GM12878 (cell line): ENCODE measurements around the gene RNF38. TPM values are rescaled to one million over a fixed set of nuclear protein-coding genes. Genes with fewer than 3 reads are reported as not detected.

ENCODE experiments used
- ATAC-seq: fragments of 200-7000 bp; cut with Tn5 transposase; 3 replicates; pipeline ENCODE4 v1.9.1; 2020; ENCODE audit warnings: mild to moderate bottlenecking, moderate library complexity
- BruUV-seq: library from RNA; stranded (reverse); fragments of 400-500 nt; replicated peaks from 2 replicates; lab custom pipeline; 2021; lab: Mats Ljungman, UMichigan
- CTCF ChIA-PET: fragments of 300-600 bp; sonication (Branson Sonifier 250); formaldehyde crosslinking; extraction: SDS; loops from one replicate; lab custom pipeline; 2021; ENCODE audit warnings: inconsistent platforms; lab: Yijun Ruan, JAX
- POLR2A ChIA-PET: fragments of 350-600 bp; formaldehyde crosslinking; extraction: SDS; loops from one replicate; lab custom pipeline; 2021; ENCODE audit warnings: inconsistent platforms; lab: Charles Lee
- RAD21 ChIA-PET: fragments of 300-600 bp; sonication (Branson Sonifier 250); formaldehyde crosslinking; loops from one replicate; lab custom pipeline; 2023; ENCODE audit warnings: antibody characterized with exemption; ENCODE audit not compliant: unreplicated experiment; lab: Charles Lee
- SMC1A ChIA-PET: fragments of 300-600 bp; sonication (Branson Sonifier 250); formaldehyde crosslinking; loops from one replicate; lab custom pipeline; 2023; ENCODE audit not compliant: unreplicated experiment, uncharacterized antibody; lab: Charles Lee
- DNase-seq: peaks from one replicate; pipeline ENCODE4 v3.0.0-alpha.2; 2011; ENCODE audit warnings: low read depth, low spot score
- FAIRE-seq: peaks from 3 replicates; lab custom pipeline; 2011; peaks lifted over from hg19 to GRCh38; lab: Jason Lieb, UNC
- H2AFZ ChIP-seq: 2 replicates; pipeline ENCODE4 v1.6.0; 2011; ENCODE audit warnings: low read depth, low read length, control low read depth; ENCODE audit not compliant: control insufficient read depth
- H3K27ac ChIP-seq: 2 replicates; pipeline ENCODE4 v1.5.1; 2011; ENCODE audit warnings: control low read depth; ENCODE audit not compliant: control insufficient read depth, insufficient read depth
- H3K27me3 ChIP-seq, 2 experiments: replicated peaks in 1 of 2; 2 replicates each; pipeline versions ENCODE4 v1.6.0 to v1.6.1; 2011; ENCODE audit warnings: low read length in 1 of 2; ENCODE audit not compliant: control insufficient read depth in 2 of 2, insufficient read depth in 2 of 2
- H3K36me3 ChIP-seq, 2 experiments: 2 replicates each; pipeline ENCODE4 v1.5.1; 2011; ENCODE audit warnings: low read length in 1 of 2; ENCODE audit not compliant: control insufficient read depth in 2 of 2, insufficient read depth in 2 of 2
- H3K4me1 ChIP-seq: 2 replicates; pipeline ENCODE4 v1.6.1; 2011; ENCODE audit warnings: mild to moderate bottlenecking, low read length, moderate library complexity, mixed read lengths; ENCODE audit not compliant: control insufficient read depth, insufficient read depth
- H3K4me2 ChIP-seq: 2 replicates; pipeline ENCODE4 v1.6.0; 2011; ENCODE audit warnings: control low read depth; ENCODE audit not compliant: control insufficient read depth, insufficient read depth
- H3K4me3 ChIP-seq: fragments of 200-600 bp; sonication (generic); 2 replicates; pipeline ENCODE4 v1.5.1; 2016
- H3K79me2 ChIP-seq: 2 replicates; pipeline ENCODE4 v1.6.0; 2011; ENCODE audit warnings: low read length; ENCODE audit not compliant: control insufficient read depth, insufficient read depth
- H3K9ac ChIP-seq: 2 replicates; pipeline ENCODE4 v1.8.0; 2011; ENCODE audit warnings: low read length, control low read depth, mixed read lengths; ENCODE audit not compliant: control insufficient read depth, insufficient read depth
- H3K9me3 ChIP-seq: replicated peaks from 3 replicates; pipeline ENCODE4 v1.5.1; 2011; ENCODE audit warnings: mild to moderate bottlenecking, low read length; ENCODE audit not compliant: control insufficient read depth, insufficient read depth
- H4K20me1 ChIP-seq: 2 replicates; pipeline ENCODE4 v1.6.0; 2011; ENCODE audit not compliant: control insufficient read depth, insufficient read depth
- CBFB ChIP-seq: IDR thresholded peaks from 2 replicates; pipeline ENCODE4 v1.6.1; 2016; ENCODE audit warnings: antibody characterized with exemption, low read depth
- ESRRA ChIP-seq: IDR thresholded peaks from 2 replicates; pipeline ENCODE4 v1.6.1; 2012; ENCODE audit warnings: mild to moderate bottlenecking, low read length, improper control_type of control experiment
- GABPA ChIP-seq: IDR thresholded peaks from 2 replicates; pipeline ENCODE4 v1.6.1; 2014; ENCODE audit warnings: antibody characterized with exemption, low read depth, mild to moderate bottlenecking, inconsistent platforms
- HCFC1 ChIP-seq: fragments of 150-350 bp; IDR thresholded peaks from 2 replicates; pipeline ENCODE4 v1.6.1; 2014; ENCODE audit warnings: low read length
- IKZF1 ChIP-seq: fragments of 450-650 bp; conservative IDR thresholded peaks from 2 replicates; pipeline ENCODE4 v1.6.1; 2017; ENCODE audit warnings: antibody characterized with exemption, mild to moderate bottlenecking
- JUNB ChIP-seq: IDR thresholded peaks from 2 replicates; pipeline ENCODE4 v1.6.1; 2016; ENCODE audit warnings: antibody characterized with exemption, mild to moderate bottlenecking
- JUND ChIP-seq: IDR thresholded peaks from 2 replicates; pipeline ENCODE4 v1.6.1; 2012; ENCODE audit warnings: low read depth, mild to moderate bottlenecking, low read length, improper control_type of control experiment, moderate library complexity
- MTA3 ChIP-seq: IDR thresholded peaks from 2 replicates; pipeline ENCODE4 v1.6.1; 2012; ENCODE audit warnings: low read length, inconsistent platforms, borderline replicate concordance
- RB1 ChIP-seq: fragments of 450-650 bp; formaldehyde crosslinking; IDR thresholded peaks from 2 replicates; pipeline ENCODE4 v1.6.1; 2017; ENCODE audit warnings: mild to moderate bottlenecking, borderline replicate concordance
- RUNX3 ChIP-seq: IDR thresholded peaks from 2 replicates; pipeline ENCODE4 v1.6.1; 2012; ENCODE audit warnings: low read length, inconsistent platforms
- SKIL ChIP-seq: fragments of 450-650 bp; IDR thresholded peaks from 2 replicates; pipeline ENCODE4 v1.6.1; 2017; ENCODE audit warnings: mild to moderate bottlenecking, low read depth, inconsistent platforms; ENCODE audit not compliant: poor library complexity, severe bottlenecking
- TBL1XR1 ChIP-seq: IDR thresholded peaks from 2 replicates; pipeline ENCODE4 v1.6.1; 2012; ENCODE audit warnings: low read depth, low read length, improper control_type of control experiment
- ZNF622 ChIP-seq: fragments of 450-650 bp; IDR thresholded peaks from 2 replicates; pipeline ENCODE4 v1.6.1; 2017; ENCODE audit warnings: mild to moderate bottlenecking, inconsistent platforms
- WGBS: methylation state at CpG from one replicate; pipeline ENCODE4 v1.1.6; 2016; ENCODE audit warnings: low lambda C conversion rate; ENCODE audit not compliant: insufficient replicate concordance, insufficient coverage; ENCODE audit errors: missing lambda C conversion rate; 5-methylcytosine and 5-hydroxymethylcytosine counted together
- in situ Hi-C: fragments of 300-500 bp; cut with MboI; formaldehyde crosslinking; loops from 9 replicates; pipeline ENCODE4 v1.14.3; 2018; ENCODE audit warnings: mixed read lengths
- intact Hi-C: fragments of 100-400 bp; cut with micrococcal nuclease; formaldehyde crosslinking; loops from one replicate; pipeline ENCODE4 v1.14.2; 2022; ENCODE audit not compliant: unreplicated experiment
- polyA plus RNA-seq, 11 experiments: library from polyadenylated mRNA; depleted of rRNA in 4 of 11; unstranded in 6 of 11; stranded (reverse) in 5 of 11; fragments of >200 nt; fragmentation: Nextera tagmentation in 4 of 11; fragmentation: Illumina TruSeq in 1 of 11; extraction: Ambion mirVana in 4 of 11; extraction: Trizol in 1 of 11; gene quantifications; 1 replicate in 1 of 11; 2 replicates in 10 of 11; pipeline versions ENCODE4 v1.2.1 to v1.2.3, GENCODE V29; 2011 to 2016; ENCODE audit warnings: inconsistent platforms in 2 of 11, missing spikeins in 2 of 11, low read depth in 1 of 11
- total RNA-seq, 4 experiments: library from RNA; depleted of rRNA in 3 of 4; stranded (reverse); fragments of >200 nt in 3 of 4; fragmentation: Illumina TruSeq in 1 of 4; extraction: Trizol in 1 of 4; gene quantifications; 2 replicates each; pipeline versions ENCODE4 v1.2.1 to v1.2.3, GENCODE V29; 2013 to 2021
- TF ChIP-seq, protein P1 (sequence below): fragments of 450-650 bp; IDR thresholded peaks from 2 replicates; pipeline ENCODE4 v1.6.1; 2016; ENCODE audit warnings: mild to moderate bottlenecking
- TF ChIP-seq, protein P2 (sequence below): fragments of 450-650 bp; IDR thresholded peaks from 2 replicates; pipeline ENCODE4 v1.6.1; 2018; ENCODE audit warnings: mild to moderate bottlenecking, low read depth, moderate library complexity; ENCODE audit not compliant: partially characterized antibody

RNF38 gene
- total and polyA plus RNA-seq, 10 of the 15 experiments (the other 5 are each of a cell fraction or from before 2014, with no cell fraction given) = 5.1 to 34.7 (median 12.7) TPM

DNA sequence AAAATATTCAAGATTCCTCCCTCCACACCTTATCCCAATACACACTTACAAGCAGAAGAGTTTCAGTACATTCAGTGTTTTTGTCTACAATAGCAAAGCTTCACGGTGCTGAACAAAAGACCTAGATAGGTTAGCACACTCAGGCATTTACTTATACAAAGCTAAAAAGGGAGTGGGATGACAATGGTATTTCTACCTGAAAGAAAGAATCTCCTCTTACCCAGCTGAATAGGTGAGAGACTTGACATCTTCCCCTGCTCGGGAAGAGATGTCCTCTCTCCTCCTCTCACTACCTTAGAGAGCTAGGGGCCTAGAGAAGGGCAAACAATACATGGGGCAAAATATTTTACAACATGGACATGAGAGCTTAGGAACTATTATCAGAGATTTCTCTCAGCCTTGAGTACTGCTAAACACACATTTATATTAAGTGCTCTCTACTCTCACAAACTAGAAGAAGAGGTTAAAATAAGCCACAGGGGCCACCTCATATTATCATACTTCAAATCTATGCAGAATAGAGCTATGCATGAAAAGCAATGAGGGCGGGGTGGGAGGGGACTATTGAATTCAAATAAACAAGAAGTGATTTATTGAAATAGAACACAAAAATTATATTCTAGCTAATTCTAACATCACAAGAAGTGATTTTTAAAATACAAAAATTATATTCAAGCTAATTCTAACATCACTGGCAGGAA, 38.6 kb upstream of the RNF38 start:
- intact Hi-C loops = no loop called here
- ChIA-PET CTCF (interaction anchor here (0.6 to 5.6 kb wide), 8 partner anchors 11 to 117 kb away, joined by 3 to 33 read pairs (median 4); no protein-coding TSS in a partner anchor), RAD21 (interaction anchor here (0.7 to 2.5 kb wide), 2 partner anchors 9 to 31 kb away, joined by 4 to 12 read pairs; no protein-coding TSS in a partner anchor)
- no TSS peak for BruUV-seq
- DNase-seq = no peak
- 98% methylated on average over 3 of the region's 3 CpGs for WGBS
- H3K4me2 ChIP-seq = no peak overlapping the region
- in situ Hi-C loops = no loop called here
- no peaks in the 10 kb centered on the region for H3K36me3 ChIP-seq
- no peak for TF ChIP-seq IKZF1
- no peak for TF ChIP-seq RUNX3
- TF ChIP-seq JUNB = no peak
- no peak for TF ChIP-seq CBFB
- no peak for TF ChIP-seq GABPA
- TF ChIP-seq JUND = no peak
- TF ChIP-seq ESRRA = no peak
- TF ChIP-seq MTA3 = no peak
- TF ChIP-seq RB1 = no peak
- no peak for TF ChIP-seq ZNF622
- TF ChIP-seq, protein P1, sequence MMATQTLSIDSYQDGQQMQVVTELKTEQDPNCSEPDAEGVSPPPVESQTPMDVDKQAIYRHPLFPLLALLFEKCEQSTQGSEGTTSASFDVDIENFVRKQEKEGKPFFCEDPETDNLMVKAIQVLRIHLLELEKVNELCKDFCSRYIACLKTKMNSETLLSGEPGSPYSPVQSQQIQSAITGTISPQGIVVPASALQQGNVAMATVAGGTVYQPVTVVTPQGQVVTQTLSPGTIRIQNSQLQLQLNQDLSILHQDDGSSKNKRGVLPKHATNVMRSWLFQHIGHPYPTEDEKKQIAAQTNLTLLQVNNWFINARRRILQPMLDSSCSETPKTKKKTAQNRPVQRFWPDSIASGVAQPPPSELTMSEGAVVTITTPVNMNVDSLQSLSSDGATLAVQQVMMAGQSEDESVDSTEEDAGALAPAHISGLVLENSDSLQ = no peak
- no peak for TF ChIP-seq TBL1XR1
- TF ChIP-seq SKIL = no peak
- TF ChIP-seq, protein P2, sequence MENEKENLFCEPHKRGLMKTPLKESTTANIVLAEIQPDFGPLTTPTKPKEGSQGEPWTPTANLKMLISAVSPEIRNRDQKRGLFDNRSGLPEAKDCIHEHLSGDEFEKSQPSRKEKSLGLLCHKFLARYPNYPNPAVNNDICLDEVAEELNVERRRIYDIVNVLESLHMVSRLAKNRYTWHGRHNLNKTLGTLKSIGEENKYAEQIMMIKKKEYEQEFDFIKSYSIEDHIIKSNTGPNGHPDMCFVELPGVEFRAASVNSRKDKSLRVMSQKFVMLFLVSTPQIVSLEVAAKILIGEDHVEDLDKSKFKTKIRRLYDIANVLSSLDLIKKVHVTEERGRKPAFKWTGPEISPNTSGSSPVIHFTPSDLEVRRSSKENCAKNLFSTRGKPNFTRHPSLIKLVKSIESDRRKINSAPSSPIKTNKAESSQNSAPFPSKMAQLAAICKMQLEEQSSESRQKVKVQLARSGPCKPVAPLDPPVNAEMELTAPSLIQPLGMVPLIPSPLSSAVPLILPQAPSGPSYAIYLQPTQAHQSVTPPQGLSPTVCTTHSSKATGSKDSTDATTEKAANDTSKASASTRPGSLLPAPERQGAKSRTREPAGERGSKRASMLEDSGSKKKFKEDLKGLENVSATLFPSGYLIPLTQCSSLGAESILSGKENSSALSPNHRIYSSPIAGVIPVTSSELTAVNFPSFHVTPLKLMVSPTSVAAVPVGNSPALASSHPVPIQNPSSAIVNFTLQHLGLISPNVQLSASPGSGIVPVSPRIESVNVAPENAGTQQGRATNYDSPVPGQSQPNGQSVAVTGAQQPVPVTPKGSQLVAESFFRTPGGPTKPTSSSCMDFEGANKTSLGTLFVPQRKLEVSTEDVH = no peak
- TF ChIP-seq HCFC1 = no peak
- TF ChIP-seq, all 136 proteins: peak for 0
- ATAC-seq (no peak), FAIRE-seq (no peak)
- Histone ChIP-seq H3K4me1 (no peaks in the 10 kb centered on the region), H3K27ac (no peak overlapping the region), H3K4me3 (no peak overlapping the region), H3K27me3 (no peaks in the 10 kb centered on the region), H2AFZ (no peak overlapping the region), H3K9ac (no peak overlapping the region), H3K9me3 (no peaks in the 10 kb centered on the region), H3K79me2 (peaks cover 12% of the 10 kb centered on the region), H4K20me1 (no peaks in the 10 kb centered on the region)
- ChIA-PET POLR2A (interaction anchor here (2.6 kb wide), 1 partner anchor 9 kb away, joined by 7 read pairs; no protein-coding TSS in a partner anchor), SMC1A (interaction anchor here (1.1 to 2.7 kb wide), 5 partner anchors 12 to 117 kb away, joined by 3 to 15 read pairs (median 3); no protein-coding TSS in a partner anchor)
